Measurements from ENCODE around the gene GGACT.

Gene GGACT

DNA sequence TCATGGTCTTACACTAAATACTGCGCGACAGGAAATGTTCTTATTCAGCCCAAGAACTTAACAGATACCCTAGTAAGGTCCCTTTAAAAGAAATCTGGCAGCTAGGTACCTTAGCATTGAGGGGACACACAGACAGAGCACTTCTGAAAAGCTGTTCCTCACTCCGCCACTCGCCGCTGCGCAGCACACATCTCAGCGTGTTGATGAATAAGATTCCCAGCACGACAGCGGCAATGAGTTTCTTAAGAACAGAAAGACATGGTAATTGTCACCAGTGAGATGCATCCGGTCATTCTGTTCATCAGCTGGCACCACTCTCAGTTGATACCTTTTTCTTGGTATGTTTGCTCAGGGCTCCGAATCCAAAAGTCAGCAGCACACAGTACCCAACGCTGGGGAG is 46.1 kb upstream of the GGACT start:
- TF ChIP-seq, protein P1, sequence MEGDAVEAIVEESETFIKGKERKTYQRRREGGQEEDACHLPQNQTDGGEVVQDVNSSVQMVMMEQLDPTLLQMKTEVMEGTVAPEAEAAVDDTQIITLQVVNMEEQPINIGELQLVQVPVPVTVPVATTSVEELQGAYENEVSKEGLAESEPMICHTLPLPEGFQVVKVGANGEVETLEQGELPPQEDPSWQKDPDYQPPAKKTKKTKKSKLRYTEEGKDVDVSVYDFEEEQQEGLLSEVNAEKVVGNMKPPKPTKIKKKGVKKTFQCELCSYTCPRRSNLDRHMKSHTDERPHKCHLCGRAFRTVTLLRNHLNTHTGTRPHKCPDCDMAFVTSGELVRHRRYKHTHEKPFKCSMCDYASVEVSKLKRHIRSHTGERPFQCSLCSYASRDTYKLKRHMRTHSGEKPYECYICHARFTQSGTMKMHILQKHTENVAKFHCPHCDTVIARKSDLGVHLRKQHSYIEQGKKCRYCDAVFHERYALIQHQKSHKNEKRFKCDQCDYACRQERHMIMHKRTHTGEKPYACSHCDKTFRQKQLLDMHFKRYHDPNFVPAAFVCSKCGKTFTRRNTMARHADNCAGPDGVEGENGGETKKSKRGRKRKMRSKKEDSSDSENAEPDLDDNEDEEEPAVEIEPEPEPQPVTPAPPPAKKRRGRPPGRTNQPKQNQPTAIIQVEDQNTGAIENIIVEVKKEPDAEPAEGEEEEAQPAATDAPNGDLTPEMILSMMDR (IDR thresholded peaks at IDR 0.05) = no peak
- no peaks in the 10 kb centered on the region for H3K4me1 ChIP-seq
- H3K27ac ChIP-seq = no peak overlapping the region
- H3K4me3 ChIP-seq (ENCODE audit: low read depth, low read length) = no peak overlapping the region
- no peaks in the 10 kb centered on the region for H3K79me2 ChIP-seq
- no peak overlapping the region for H3K9ac ChIP-seq
- H2AFZ ChIP-seq = no peak overlapping the region
- no peaks in the 10 kb centered on the region for H3K36me3 ChIP-seq (ENCODE audit: control insufficient read depth, insufficient read depth, low read length)
- no peak overlapping the region for H3K4me2 ChIP-seq (ENCODE audit: low read length)
- no peaks in the 10 kb centered on the region for H3K9me3 ChIP-seq (ENCODE audit: control insufficient read depth, low read length)
- H3K27me3 ChIP-seq (ENCODE audit: control insufficient read depth, insufficient read depth, low read length) = no peaks in the 10 kb centered on the region

DNA sequence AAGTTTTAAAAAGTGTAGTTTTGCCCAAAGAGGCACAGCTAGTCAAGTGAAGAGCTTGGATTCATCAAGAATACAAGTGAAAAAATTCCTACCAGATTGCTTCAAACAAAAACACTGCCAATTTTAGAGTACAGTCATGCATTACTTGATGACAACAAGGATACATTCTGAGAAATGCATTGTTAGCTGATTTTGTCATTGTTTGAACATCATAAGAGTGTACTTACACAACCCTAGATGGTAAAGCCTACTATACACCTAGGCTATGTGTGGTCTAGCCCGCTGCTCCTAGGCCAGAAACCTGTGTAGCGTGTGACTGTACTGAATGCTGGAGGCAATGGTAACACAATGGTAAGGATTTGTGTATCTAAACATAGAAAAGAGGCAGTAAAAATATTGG is 44.9 kb upstream of the GGACT start:
- no peaks in the 10 kb centered on the region for H3K36me3 ChIP-seq (ENCODE audit: control insufficient read depth, insufficient read depth, low read length)
- no peak overlapping the region for H2AFZ ChIP-seq
- H3K9me3 ChIP-seq (ENCODE audit: control insufficient read depth, low read length) = no peaks in the 10 kb centered on the region
- no peak overlapping the region for H3K27ac ChIP-seq
- no peak overlapping the region for H3K9ac ChIP-seq
- H3K27me3 ChIP-seq (ENCODE audit: control insufficient read depth, insufficient read depth, low read length) = no peaks in the 10 kb centered on the region
- H3K4me1 ChIP-seq = no peaks in the 10 kb centered on the region
- H3K79me2 ChIP-seq = no peaks in the 10 kb centered on the region
- TF ChIP-seq, protein P1 (IDR thresholded peaks at IDR 0.05) = no peak
- no peak overlapping the region for H3K4me2 ChIP-seq (ENCODE audit: low read length)
- H3K4me3 ChIP-seq (ENCODE audit: low read depth, low read length) = no peak overlapping the region

DNA sequence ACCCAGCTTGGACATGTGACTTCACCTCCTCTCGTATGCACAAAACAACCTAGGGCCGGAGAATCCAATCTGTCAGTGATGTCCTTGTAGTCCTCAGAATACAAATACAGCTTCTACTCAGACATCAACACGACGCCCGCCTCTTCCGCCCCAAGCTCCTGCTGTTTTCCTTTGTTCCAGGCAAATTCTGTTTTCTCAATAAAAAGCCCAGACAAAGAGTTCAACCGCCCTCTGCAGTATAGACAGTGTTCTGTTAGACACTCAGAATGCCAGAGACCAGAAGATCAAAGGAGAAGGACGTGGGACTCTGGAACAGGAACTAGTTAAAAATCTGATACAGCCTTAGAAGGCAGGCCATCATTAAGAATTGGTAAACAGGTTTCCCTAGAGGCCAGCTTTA is 42.0 kb upstream of the GGACT start:
- TF ChIP-seq, protein P1 (IDR thresholded peaks at IDR 0.05) = no peak

DNA sequence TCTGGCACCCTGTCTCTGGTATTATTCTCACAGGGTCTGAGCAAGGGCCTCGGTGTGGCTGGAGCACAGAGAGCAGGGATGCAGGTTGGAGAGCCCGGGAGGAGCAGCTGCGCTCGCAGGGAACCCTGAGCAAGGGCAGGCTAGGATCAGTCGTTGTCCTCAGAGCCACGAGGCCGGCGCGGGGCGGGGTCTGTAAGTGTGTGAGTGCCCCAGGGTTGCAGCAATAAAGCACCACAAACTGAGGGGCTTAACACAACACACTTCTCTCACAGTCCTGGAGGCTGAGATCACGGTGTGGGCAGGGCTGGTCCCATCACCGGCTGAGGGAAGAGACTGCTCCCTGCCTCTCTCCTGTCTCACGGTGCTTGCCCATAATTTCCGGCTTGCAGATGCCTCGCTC is 38.5 kb upstream of the GGACT start:
- TF ChIP-seq, protein P1 (IDR thresholded peaks at IDR 0.05) = no peak
- Histone ChIP-seq H3K4me2 (ENCODE audit: low read length) (no peak overlapping the region), H3K4me3 (ENCODE audit: low read depth, low read length) (no peak overlapping the region), H3K9me3 (ENCODE audit: control insufficient read depth, low read length) (no peaks in the 10 kb centered on the region), H3K79me2 (no peaks in the 10 kb centered on the region), H3K4me1 (no peaks in the 10 kb centered on the region), H3K9ac (no peak overlapping the region), H3K27me3 (ENCODE audit: control insufficient read depth, insufficient read depth, low read length) (no peaks in the 10 kb centered on the region), H2AFZ (no peak overlapping the region), H3K27ac (no peak overlapping the region), H3K36me3 (ENCODE audit: control insufficient read depth, insufficient read depth, low read length) (no peaks in the 10 kb centered on the region)

More for the DNA sequence above, 42.0 kb upstream of the GGACT start:
- Histone ChIP-seq H3K9me3 (ENCODE audit: control insufficient read depth, low read length) (no peaks in the 10 kb centered on the region), H3K79me2 (no peaks in the 10 kb centered on the region), H3K36me3 (ENCODE audit: control insufficient read depth, insufficient read depth, low read length) (no peaks in the 10 kb centered on the region), H2AFZ (no peak overlapping the region), H3K4me2 (ENCODE audit: low read length) (no peak overlapping the region), H3K27ac (no peak overlapping the region), H3K4me3 (ENCODE audit: low read depth, low read length) (no peak overlapping the region), H3K9ac (no peak overlapping the region), H3K4me1 (no peaks in the 10 kb centered on the region), H3K27me3 (ENCODE audit: control insufficient read depth, insufficient read depth, low read length) (no peaks in the 10 kb centered on the region)

DNA sequence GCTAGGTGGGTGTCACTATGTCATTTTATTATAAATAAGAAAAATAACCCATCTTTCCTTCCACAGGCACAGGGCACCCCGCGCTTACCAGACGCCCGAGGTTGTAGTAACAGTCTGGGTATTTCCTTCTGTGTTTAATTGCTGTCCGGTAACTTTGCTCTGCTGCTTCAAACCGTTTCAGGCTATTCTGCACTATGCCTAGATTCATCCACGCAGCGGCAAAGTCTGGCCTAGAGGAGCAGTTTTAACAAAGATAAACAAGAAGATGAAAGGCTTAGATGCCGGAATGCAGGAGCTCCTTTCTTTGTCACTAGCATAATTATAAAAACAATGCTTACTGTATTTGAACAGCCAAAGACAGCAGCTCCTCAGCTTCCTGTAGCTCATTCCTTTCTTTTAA is 36.9 kb upstream of the GGACT start:
- Histone ChIP-seq H3K36me3 (ENCODE audit: control insufficient read depth, insufficient read depth, low read length) (no peaks in the 10 kb centered on the region), H2AFZ (no peak overlapping the region), H3K9ac (no peak overlapping the region), H3K27me3 (ENCODE audit: control insufficient read depth, insufficient read depth, low read length) (no peaks in the 10 kb centered on the region), H3K4me1 (no peaks in the 10 kb centered on the region), H3K4me2 (ENCODE audit: low read length) (no peak overlapping the region), H3K79me2 (no peaks in the 10 kb centered on the region), H3K27ac (no peak overlapping the region), H3K9me3 (ENCODE audit: control insufficient read depth, low read length) (no peaks in the 10 kb centered on the region), H3K4me3 (ENCODE audit: low read depth, low read length) (no peak overlapping the region)
- TF ChIP-seq, protein P1 (IDR thresholded peaks at IDR 0.05) = no peak
